ENCODE data around the gene CD36.

- TF ChIP-seq GATA2 (IDR thresholded peaks at IDR 0.05; ENCODE audit: low read depth, low read length) (no peak), GATA3 (IDR thresholded peaks at IDR 0.05; ENCODE audit: low read depth, low read length) (no peak)
Measured at GRCh38 chr7:80596933-80597517, 41.4 kb upstream of the CD36 start.
